HEK293 (cell line): ENCODE measurements around the gene CCNJL.

Experiments used
- CTCF ChIP-seq: fragments of 450-650 bp; formaldehyde crosslinking; IDR thresholded peaks from 2 replicates; pipeline ENCODE4 v1.5.1; 2016; ENCODE audit warnings: missing biosample characterization, missing genetic modification characterization
- MEIS1 ChIP-seq: sonication (generic); formaldehyde crosslinking; IDR thresholded peaks from 2 replicates; pipeline ENCODE4 v1.8.1; 2022; ENCODE audit warnings: missing genetic modification reagents, mild to moderate bottlenecking, borderline replicate concordance
- SCRT2 ChIP-seq: fragments of 450-650 bp; formaldehyde crosslinking; IDR thresholded peaks from 2 replicates; pipeline ENCODE4 v1.5.1; 2016; ENCODE audit warnings: missing biosample characterization, missing genetic modification characterization
- SETDB1 ChIP-seq: IDR thresholded peaks from one replicate; pipeline ENCODE4 v1.6.1; 2017; ENCODE audit warnings: mild to moderate bottlenecking, low read length, moderate library complexity, mixed read lengths; ENCODE audit not compliant: insufficient read length
- ZNF169 ChIP-seq: fragments of 450-650 bp; formaldehyde crosslinking; IDR thresholded peaks from 2 replicates; pipeline ENCODE4 v1.5.1; 2016; ENCODE audit warnings: missing biosample characterization, missing genetic modification characterization
- ZNF23 ChIP-seq: fragments of 450-650 bp; formaldehyde crosslinking; IDR thresholded peaks from 2 replicates; pipeline ENCODE4 v1.5.1; 2016; ENCODE audit warnings: missing biosample characterization, missing genetic modification characterization, borderline replicate concordance
- ZNF645 ChIP-seq: fragments of 450-650 bp; formaldehyde crosslinking; IDR thresholded peaks from 2 replicates; pipeline ENCODE4; 2016; ENCODE audit warnings: missing biosample characterization, missing genetic modification characterization
- ZNF747 ChIP-seq: fragments of 450-650 bp; formaldehyde crosslinking; IDR thresholded peaks from 2 replicates; pipeline ENCODE4 v1.5.1; 2016; ENCODE audit warnings: missing biosample characterization, missing genetic modification characterization
- TF ChIP-seq, protein P1 (sequence below): fragments of 450-650 bp; formaldehyde crosslinking; IDR thresholded peaks from 2 replicates; pipeline ENCODE4 v1.5.1; 2016; ENCODE audit warnings: missing biosample characterization, missing genetic modification characterization
- TF ChIP-seq, protein P2 (sequence below): fragments of 450-650 bp; formaldehyde crosslinking; IDR thresholded peaks from 2 replicates; pipeline ENCODE4 v1.5.1; 2016; ENCODE audit warnings: missing biosample characterization, missing genetic modification characterization

DNA sequence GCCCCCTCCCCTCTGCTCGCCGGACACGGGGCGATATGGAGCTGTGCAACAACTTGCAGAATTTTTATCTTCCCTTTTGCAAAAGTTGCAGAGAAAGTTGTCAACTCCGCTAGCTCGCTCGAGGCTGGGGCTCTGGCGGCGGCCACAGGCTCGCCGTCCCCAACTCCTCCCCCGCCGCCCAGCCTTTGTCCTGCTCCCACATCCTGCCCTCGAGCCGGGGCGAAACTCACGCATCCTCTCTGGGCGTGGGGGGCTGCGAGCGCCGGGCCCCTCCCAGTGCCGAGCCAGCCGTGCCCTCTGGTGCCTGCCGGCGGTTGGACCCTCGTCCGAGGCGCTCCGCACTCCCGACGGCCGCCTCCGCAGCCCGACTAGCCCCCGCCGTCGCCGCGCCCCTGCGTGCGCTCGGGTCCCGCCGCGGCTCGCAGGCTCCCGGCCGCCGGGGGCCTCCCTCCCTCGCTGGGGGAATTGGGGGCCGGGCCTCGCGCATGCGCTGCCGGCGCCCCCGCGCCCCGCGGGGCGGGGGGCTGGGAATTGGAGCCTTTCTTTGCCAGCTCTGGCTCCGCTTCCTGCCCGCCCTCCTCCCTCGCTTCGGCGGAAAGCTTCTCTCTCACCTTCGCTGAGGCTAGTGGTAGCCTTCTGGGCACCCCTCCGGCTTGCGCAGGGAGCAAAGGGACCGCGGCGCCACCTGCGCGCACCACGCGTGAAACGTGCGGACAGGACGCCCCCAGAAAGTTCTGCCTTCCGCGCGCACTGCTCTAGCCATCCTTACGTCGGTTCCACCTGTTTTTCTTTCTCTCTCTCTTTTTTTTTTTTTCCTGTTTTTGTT, at the start of gene CCNJL:
- TF ChIP-seq CTCF, result 0 out of 2 replicates have a peak, but pooled peaks have one; percentile 25
- peak; percentile 57; the same call in 1 of the 2 replicates for TF ChIP-seq SCRT2 (tag by site-specific recombination)
- no peak for TF ChIP-seq ZNF645 (tag by site-specific recombination)
- TF ChIP-seq, protein P1, sequence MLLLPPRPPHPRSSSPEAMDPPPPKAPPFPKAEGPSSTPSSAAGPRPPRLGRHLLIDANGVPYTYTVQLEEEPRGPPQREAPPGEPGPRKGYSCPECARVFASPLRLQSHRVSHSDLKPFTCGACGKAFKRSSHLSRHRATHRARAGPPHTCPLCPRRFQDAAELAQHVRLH (tag by site-specific recombination), result no peak
- TF ChIP-seq ZNF747, result no peak
- no peak for TF ChIP-seq ZNF169 (tag by site-specific recombination)
- TF ChIP-seq ZNF23 (tag by site-specific recombination), result no peak
- TF ChIP-seq, protein P2, sequence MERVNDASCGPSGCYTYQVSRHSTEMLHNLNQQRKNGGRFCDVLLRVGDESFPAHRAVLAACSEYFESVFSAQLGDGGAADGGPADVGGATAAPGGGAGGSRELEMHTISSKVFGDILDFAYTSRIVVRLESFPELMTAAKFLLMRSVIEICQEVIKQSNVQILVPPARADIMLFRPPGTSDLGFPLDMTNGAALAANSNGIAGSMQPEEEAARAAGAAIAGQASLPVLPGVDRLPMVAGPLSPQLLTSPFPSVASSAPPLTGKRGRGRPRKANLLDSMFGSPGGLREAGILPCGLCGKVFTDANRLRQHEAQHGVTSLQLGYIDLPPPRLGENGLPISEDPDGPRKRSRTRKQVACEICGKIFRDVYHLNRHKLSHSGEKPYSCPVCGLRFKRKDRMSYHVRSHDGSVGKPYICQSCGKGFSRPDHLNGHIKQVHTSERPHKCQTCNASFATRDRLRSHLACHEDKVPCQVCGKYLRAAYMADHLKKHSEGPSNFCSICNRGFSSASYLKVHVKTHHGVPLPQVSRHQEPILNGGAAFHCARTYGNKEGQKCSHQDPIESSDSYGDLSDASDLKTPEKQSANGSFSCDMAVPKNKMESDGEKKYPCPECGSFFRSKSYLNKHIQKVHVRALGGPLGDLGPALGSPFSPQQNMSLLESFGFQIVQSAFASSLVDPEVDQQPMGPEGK (tag by site-specific recombination), result peak; percentile 49
- no peak for TF ChIP-seq SETDB1
- TF ChIP-seq MEIS1 (CRISPR knock-in tag), result no peak
